Measurements from ENCODE around the gene ALKAL2.

The ALKAL2 gene

DNA sequence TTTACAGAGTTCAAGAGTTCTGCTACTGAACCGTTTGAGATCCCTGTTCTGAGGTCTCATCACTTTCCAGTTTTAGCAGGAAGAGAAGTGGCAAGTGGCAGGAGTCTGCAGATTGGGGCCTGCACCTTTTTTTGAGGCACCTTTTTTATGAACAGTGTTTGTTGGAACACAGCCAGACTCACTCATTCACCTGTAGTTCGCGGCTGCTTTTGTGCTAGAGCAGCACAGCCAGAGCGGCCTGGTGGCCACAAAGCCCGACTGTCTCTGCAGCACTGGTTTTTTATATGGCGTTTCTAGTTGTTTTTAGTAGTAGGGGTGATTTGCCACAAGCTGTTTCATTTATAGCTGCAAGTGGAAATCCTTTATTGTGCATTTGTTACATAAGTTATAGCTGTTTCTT lies 14.6 kb downstream of the ALKAL2 start:
- TF ChIP-seq, protein P1, sequence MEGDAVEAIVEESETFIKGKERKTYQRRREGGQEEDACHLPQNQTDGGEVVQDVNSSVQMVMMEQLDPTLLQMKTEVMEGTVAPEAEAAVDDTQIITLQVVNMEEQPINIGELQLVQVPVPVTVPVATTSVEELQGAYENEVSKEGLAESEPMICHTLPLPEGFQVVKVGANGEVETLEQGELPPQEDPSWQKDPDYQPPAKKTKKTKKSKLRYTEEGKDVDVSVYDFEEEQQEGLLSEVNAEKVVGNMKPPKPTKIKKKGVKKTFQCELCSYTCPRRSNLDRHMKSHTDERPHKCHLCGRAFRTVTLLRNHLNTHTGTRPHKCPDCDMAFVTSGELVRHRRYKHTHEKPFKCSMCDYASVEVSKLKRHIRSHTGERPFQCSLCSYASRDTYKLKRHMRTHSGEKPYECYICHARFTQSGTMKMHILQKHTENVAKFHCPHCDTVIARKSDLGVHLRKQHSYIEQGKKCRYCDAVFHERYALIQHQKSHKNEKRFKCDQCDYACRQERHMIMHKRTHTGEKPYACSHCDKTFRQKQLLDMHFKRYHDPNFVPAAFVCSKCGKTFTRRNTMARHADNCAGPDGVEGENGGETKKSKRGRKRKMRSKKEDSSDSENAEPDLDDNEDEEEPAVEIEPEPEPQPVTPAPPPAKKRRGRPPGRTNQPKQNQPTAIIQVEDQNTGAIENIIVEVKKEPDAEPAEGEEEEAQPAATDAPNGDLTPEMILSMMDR (IDR thresholded peaks at IDR 0.05; ENCODE audit: insufficient read depth, low read depth, low read length, missing control alignments), result no peak
- H3K4me3 ChIP-seq (ENCODE audit: low read depth, low read length), result no peak overlapping the region
- DNase-seq (ENCODE audit: low read depth), result no peak

DNA sequence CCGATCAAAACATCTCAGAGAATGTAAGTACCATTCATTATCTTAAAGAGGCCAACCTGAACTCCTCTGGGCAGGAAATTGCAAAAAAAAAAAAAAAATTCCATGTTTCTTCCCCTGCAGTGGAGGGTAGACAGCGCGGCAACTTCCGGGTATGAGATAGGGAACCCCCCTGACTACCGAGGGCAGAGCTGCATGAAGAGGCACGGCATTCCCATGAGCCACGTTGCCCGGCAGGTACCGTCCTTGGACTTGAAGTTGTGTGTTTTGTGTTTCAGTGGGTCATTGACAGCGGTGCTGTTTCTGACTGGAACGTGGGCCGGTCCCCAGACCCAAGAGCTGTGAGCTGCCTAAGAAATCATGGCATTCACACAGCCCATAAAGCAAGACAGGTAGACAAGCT lies 16.0 kb downstream of the ALKAL2 start:
- TF ChIP-seq, protein P1 (IDR thresholded peaks at IDR 0.05; ENCODE audit: insufficient read depth, low read depth, low read length, missing control alignments), result no peak

DNA sequence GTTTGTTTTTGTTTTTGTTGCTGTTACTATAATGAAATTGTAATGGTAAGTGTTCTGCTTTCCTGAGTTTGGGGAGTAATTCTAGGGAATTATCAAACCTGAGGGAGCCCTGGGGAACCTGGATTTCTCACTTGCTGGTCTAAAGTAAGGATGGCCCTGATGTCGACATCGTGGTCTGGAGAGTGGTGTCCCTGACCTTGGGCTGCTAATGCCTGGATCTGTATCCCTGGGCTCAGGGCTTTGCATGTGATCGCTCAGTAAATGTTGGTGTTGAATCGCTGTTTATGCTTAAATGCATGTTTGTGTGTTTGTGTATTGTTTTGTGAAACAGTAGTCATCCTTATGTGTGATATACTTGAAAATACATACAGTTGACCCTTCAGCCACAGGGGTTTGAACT lies 17.0 kb downstream of the ALKAL2 start:
- no peak for DNase-seq (ENCODE audit: low read depth)
- no peak overlapping the region for H3K4me3 ChIP-seq (ENCODE audit: low read depth, low read length)
- TF ChIP-seq, protein P1 (IDR thresholded peaks at IDR 0.05; ENCODE audit: insufficient read depth, low read depth, low read length, missing control alignments), result no peak

More for the DNA sequence above, 16.0 kb downstream of the ALKAL2 start:
- DNase-seq (ENCODE audit: low read depth), result no peak
- no peak overlapping the region for H3K4me3 ChIP-seq (ENCODE audit: low read depth, low read length)

DNA sequence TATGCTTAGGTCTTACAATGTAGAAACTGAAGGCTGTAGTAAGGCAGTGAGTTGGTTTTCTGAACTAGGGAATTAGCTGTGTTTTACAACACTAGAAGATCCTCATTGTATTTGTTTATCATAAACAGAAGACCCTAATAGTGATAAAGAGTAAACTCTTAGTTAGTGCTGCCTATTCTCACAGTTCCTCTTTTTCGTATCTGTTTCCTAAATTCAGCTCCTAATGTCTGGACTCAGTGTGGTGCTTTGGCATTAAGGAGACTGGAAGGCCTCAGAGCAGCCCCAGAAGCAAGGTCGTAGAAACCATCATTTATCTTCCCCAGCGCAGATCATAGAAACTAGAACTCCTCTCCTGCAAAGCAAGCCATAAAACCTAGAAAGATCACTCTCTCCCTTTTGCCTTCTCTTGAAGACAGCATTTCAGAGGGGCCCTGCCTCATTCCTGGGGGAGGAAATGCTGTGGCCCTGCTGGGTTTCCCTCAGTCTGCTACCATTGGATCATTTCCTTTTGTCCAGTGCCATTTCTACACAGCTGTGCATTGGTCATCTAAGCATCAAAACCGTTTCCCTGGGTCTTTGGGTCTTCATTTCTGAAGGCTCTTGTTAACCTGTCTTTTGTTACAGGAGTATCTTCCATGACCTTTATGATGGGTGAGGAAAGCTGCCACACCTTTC lies 18.4 kb downstream of the ALKAL2 start:
- no peak overlapping the region for H3K4me3 ChIP-seq (ENCODE audit: low read depth, low read length)
- DNase-seq (ENCODE audit: low read depth), result no peak
- TF ChIP-seq, protein P1 (IDR thresholded peaks at IDR 0.05; ENCODE audit: insufficient read depth, low read depth, low read length, missing control alignments), result no peak

DNA sequence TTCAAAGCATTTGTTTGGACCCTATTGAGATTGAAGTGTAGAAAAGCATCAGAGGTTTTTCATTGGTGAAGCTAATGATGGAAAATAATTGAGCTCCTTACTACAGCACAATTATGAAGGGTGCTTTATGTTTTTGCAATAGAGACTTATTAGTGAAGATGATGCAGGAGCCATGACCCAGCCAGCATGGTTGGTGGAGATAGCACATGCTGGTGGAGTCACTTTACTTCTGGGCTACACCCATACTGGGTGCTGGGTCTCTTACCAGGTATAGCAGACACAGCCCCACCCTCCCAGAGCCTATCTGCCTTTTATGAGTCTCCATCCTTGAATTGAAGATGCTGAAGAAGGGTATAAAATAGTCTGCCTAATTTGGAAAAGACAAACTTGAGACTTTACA lies 19.6 kb downstream of the ALKAL2 start:
- TF ChIP-seq, protein P1 (IDR thresholded peaks at IDR 0.05; ENCODE audit: insufficient read depth, low read depth, low read length, missing control alignments), result no peak
- H3K4me3 ChIP-seq (ENCODE audit: low read depth, low read length), result no peak overlapping the region
- no peak for DNase-seq (ENCODE audit: low read depth)

DNA sequence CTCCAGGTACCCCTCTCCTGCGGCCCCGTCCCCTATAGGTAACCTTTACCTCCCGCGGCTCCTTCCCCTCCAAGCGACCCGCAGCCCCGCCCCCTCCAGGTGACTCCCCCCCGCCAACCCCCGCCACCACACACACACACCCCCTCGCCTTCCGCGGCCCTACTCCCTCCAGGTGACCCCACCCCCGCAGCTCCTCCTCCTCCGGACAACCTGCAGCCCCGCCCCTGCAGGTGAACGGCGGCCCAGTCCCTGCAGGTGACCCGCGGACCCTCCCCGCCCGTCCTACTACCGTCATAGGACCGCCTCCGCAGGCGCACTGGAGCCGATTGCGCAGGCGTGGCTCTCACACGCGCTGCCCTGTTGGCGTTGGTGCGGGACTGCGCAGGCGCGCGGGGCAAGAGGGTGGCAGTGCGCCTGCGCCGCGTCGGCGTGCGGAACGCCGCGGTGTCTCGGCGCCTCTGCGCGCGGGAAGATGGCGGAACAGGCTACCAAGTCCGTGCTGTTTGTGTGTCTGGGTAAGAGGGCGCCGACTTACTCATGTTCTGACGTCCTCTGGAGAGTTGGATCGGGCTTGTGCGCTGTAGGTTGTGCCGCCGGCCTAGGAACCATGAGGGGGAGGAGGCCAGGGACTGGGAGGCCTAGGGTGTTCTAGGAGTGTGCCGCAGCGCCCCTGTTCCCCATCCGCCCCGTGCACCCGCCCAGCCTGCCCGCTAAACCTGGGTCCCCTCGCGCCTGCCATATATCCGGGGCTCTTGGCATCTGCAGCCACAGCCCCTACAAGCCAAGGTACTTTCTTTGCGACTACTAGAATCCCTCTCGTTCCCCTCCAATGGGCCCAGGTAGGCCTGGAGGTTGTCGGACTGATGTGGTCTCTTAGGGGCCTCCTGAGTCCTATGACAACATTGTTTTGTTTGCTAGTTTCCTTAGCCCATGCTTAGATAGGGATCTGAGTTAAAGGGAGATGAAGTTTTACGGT lies 23.1 kb downstream of the ALKAL2 start, which contains the start of gene ACP1:
ACP1 (plus strand) TSS at position 455 of the 976 bp plus-strand sequence; CDS start at position 473, 18 bp downstream.
- H3K4me3 ChIP-seq (ENCODE audit: low read depth, low read length), result peak within 1 kb of the TSS; percentile 70
- DNase-seq (ENCODE audit: low read depth), result peak; percentile 98
- TF ChIP-seq, protein P1 (IDR thresholded peaks at IDR 0.05; ENCODE audit: insufficient read depth, low read depth, low read length, missing control alignments), result no peak

All from GM12865 (cell line).